HG03135 (cell line): ENCODE results near the gene LBP.
"Not testable (repeated sequence)": the region's sequence is repeated elsewhere in the genome, so short reads cannot be mapped to it uniquely, and the experiment has no call there.

Source experiments
- ATAC-seq: cut with Tn5 transposase; IDR thresholded peaks from one replicate; pipeline ENCODE4 v1.9.1; 2021; ENCODE audit warnings: mild to moderate bottlenecking, moderate library complexity; ENCODE audit not compliant: unreplicated experiment

Gene LBP

DNA sequence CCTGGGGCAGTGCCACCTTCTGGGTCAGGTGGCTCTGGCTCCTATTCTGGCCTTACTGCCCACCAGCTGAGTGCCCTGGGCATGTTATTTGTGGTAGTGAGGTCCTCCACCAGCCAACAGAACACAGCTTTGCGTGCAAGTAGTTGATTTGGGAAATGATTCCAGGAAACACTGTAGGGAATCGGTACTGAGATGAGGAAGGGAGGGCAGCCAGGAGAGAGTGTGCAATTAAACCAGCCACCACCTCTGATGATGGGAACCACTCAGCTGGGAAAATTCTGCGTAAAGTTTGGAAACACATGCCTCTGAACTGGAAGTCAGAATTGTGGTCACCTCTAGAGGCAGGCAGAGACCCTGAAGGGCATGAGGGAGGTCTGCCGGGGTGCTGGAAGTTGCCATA lies 459 bp downstream of the LBP start:
- ATAC-seq: no peak

DNA sequence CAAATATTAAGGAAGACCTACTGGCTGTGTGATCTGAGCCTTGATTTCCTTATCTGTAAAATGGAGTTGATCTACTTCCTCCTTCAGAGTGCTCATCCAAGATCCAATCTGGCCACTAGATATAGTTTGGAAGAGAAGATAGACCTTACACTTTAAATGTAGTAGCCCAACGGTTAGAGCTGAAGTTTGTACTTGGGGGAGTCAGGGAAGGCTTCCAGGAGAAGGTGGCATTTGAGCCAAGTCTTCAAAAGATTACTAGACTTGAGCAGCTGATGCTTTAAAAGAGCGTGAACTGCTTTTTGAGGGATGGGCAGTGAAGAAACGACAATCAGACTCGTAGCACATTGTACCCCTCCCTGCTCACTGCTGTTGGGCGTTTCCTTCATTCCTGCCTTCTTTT lies 3.6 kb downstream of the LBP start:
- ATAC-seq: no peak

DNA sequence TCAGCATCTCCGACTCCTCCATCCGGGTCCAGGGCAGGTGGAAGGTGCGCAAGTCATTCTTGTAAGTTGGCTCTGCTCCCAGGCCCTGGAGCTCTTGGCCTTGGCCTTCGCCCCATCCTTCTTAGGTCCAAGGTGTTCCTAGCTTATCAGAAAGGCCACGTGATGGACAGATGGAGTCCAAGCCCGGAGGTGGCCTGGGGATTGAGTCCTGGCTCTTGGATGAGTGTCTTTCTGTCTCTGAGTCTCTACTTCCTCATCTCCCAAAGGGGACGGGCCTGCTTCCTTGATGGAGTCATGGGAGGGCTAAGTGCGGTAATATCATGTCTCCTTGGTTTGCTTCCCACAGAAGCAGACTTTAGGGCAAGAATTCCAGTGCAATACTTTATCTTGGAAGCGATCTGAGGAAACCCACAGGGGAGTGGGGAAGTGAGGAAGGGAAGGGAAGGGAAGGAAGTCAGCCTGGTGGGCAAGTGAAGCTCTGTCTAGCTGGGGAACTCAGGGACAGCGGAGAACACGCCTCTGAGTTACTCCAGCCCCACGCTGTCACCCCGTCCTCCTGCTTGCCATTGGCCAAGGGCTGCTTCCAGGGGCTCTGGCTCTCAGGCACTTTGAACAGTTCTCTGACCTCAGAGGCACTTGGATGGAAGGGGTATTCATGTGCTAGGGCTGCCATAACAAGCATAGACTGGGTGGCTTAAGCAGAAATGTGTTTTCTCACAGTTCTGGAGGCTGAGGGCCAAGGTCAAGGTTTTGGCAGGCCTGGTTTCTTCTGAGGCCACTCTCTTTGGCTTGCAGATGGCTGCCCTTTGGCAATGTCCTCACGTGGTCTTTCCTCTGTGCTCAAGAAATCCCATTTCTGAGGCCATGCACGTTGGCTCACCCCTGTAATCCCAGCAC lies 4.8 kb downstream of the LBP start:
- no peak for ATAC-seq

DNA sequence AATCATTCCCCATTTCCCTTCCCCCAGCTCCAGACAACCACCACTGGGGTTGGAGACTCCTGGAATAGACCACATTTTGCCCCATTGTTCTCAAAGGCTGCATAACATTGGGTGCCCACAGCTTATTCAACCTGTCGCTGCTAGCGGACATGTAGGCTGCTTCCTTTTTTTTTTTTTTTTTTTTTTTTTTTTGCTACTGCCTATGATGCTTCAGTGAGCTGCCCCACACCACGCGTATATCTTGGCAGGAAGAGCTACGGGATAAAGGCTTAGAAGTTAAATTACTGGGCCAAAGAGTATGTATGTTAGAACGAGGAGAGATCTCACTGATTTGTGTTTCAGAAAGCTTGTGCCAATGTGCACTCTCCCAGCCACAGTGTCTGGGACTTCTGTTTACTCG lies 7.0 kb downstream of the LBP start:
- no peak for ATAC-seq

DNA sequence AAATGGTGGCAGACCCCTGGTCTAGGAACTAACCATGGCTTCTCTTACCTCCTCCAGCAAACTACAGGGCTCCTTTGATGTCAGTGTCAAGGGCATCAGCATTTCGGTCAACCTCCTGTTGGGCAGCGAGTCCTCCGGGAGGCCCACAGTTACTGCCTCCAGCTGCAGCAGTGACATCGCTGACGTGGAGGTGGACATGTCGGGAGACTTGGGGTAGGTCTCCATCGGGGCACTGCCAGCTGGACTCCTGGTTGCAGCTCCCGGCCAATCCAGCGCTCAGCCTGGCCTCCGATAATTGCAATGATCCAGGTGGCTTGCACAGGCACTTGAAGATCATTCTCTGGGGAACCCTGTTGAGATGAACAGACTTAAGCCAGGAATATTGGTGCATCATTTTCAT lies 7.9 kb downstream of the LBP start:
- ATAC-seq: no peak

DNA sequence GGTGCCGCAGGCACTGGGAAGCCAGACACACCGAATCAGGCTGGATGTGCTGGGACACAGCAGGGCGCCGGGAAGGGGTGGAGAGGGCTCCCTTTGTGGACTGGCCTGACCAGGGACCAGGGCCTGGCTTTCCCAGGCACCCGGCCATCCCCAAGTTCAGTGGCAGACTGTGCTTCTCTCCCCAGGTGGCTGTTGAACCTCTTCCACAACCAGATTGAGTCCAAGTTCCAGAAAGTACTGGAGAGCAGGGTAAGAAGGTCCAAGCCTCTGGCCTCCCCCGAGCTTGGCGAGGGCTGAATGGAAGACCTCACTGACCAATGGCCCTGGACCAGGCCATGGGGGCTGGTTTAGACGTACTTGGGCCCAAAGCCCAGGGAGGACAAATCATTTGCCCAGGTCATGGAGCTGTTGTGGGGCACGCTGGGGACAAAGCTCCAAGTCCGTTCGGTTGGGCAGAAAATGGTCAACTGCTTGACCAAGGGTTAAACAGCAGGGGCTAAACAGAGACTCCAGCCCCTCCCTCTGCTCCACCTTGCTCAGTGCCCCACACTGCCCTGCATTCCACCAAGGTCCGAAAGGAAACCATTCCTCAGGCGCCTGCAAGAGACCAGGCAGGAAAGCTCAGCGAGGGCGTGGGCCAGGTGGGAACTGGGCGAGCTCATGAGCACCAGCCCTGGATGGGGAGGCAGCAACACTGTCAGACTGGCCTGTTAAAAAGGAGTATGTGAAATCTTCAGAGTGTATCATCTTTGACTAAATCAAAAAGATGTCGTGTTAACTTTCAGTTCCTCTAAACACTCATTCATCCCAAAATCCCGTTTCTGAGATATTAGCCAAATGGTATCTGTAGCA lies 9.1 kb downstream of the LBP start:
- ATAC-seq: no peak

DNA sequence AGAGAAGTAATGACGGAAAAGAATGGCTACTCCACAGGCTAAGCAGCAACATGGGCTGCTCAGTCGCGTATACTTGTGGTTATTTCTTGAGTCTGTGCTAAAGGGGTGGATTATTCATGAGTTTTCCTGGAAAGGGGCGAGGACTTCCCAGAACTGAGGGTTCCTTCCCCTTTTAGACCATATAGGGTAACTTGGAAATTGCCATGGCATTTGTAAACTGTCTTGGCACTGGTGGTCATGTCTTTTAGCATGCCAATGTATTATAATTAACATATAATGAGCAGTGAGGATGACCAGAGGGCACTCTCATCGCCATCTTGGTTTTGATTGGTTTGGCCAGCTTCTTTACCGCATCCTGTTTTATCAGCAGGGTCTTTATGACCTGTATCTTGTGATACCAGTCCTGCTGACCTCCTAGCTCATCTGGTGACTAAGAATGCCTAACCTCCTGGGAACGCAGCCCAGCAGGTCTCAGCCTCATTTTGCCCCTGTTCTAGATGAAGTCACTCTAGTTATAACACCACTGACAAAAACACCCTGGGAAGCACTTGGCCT lies 11.4 kb downstream of the LBP start:
- no peak for ATAC-seq

DNA sequence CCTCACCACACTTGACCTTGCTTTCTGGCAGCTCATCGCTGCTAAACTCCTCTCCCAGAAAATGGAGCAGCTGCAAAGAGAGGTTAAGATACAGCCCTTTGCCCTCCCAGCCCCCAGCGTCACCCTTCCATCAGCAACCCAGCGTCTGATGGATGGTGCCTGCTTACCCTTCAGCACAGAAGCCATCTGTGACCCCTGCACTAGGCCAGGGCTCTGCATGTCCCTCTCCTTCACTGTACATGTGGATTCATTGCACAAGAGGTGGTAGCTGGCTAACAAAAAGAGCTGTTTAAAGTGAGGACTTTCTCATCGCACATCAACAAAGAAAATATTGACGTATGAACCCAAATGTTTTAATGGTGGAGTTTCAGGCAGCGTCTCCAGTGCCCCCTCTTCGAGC lies 12.3 kb downstream of the LBP start:
- ATAC-seq: no peak

DNA sequence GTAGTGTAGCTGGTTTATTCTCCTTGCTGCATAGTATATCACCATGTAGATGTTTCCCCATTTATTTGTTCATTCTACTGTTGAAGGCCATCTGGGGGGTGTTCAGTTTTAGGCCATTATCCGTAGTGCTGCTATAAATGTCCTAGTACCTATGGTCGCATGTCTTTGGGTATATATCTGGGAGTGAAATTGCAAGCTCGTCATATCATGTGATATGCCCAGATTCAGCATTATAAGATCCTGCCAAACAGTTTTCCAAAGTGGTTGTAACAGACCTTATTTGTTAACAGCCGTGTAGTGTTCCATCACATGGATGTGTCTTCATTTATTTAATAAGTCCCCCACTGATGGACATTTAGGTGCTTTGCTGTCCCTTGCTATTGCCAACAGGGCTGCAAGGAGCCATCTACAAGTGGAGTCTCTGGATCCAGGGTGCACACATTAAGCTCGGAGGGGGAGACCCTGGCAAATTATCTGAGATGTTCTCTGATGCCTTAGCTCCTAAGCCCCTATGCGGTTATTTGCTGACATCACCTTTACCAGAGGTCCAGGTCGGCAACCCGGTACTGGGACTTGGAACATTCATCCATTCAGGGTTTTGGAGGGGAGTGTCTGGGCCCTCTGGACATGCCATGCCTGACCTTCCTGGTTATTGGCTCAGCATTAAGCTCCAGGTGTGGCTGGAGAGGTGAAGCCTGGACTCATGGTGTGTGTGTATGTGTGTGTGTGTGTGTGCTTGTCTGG lies 16.9 kb downstream of the LBP start:
- ATAC-seq: no peak

DNA sequence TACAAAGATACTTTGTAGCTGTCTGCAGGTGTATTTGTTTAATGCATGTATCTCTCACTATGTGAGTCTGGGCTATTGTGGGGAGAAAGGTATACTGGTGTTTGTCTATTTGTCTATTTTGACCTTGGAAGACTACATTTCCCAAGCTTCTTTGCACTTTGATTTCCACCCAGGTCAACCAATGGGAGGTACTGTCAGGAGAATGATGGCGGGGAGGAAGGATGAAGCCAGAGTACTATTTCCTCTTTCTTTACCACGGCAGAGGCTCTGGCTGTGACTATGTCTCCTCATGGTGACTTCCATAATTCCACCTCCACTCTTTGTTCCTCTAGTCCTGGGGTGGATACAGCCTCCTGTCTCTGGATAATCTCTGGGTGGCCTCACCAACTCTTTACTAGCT lies 23.1 kb downstream of the LBP start:
- ATAC-seq: no peak

DNA sequence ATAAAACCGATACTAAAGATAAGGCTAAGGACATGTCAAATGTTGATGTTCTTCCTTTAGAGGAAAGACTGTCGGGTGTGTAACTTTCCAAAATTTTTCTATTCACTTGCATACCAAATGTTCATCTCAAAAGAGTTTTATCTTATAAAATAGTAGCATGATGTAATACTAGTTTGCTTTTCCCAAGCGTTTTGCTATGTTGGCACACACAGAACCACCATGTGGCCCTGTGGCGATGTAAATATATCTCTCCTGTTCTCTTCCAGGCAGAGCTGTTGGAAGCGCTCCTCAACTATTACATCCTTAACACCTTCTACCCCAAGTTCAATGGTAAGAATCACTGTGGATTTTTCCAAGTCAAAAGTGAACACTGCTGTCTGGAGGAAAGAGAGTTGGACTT lies 26.5 kb downstream of the LBP start:
- ATAC-seq: no peak

DNA sequence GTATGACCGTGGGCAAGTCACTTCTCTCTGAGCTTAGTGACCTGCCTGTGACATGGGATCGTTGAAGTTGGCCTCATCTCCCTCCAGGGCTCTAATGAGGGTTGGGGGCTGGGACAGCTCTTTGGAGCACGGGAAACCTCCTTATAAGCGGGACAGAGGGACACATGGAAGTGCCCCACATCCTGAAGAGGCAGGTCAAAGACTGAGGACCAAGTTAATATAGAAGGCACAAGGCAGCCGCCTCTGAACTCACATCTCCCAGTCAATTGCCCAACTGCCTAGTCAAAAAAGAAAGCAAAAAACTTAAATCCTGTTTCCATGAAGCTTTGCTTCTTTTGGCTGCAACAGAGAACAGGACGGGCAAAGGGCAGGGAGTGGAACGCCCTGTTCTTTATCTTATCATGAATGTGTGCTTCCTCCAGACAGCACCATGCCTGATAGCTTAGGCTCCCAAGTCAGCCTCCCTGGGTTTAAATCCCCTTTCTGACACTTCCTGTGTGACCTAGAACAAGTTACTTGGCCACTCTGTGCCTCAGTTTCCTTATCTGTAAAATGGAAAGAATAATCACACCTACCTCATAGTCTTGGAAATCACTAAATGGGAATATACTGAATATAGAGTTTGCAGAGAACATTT lies 27.1 kb downstream of the LBP start:
- ATAC-seq: no peak

DNA sequence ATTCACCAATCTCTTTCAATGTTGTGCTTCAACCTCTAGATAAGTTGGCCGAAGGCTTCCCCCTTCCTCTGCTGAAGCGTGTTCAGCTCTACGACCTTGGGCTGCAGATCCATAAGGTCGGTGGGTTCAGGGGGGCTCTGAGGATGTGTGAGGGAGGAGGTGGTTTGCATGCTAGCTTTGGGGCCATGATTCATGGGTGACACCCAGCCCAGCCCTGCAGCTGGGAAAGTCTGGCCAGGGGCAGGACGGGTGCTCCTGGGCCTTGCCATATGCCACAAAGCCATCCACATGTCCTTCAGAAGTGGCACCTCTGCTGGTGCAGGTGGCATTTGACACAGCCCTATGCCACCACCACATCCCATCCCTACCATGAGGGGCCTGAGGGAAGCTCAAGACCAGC lies 27.6 kb downstream of the LBP start:
- ATAC-seq: no peak

DNA sequence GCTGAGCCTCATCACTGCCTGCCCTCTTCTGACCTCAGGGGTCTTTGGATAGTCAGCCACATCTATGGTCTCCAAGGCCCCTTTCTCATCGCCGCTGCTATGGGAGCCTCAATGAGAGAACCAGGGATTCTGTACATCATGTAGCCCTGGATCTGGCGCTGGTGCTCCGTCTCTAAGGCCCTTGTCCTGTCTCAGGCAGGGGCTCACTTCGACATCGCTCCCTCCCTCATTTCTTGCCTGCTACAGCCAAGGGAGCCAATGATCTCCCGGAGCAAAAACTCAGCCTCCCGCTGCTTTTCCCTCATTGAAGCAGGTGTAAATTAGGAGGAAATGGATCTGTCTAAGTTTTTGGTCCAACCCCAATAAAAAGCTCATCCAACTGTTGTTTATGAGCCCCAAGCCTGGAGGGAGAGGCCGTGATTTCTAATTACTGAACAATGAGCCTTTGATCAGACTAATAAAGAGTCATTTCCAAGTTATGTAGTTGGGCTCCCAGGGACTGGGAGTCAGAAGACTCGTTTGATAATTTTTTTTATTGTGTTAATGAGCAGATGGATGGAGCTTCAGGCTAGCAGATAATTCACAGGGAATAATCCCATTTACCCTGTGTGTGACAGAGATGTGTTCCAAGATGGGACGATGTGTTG lies 30.9 kb downstream of the LBP start:
- ATAC-seq: no peak

DNA sequence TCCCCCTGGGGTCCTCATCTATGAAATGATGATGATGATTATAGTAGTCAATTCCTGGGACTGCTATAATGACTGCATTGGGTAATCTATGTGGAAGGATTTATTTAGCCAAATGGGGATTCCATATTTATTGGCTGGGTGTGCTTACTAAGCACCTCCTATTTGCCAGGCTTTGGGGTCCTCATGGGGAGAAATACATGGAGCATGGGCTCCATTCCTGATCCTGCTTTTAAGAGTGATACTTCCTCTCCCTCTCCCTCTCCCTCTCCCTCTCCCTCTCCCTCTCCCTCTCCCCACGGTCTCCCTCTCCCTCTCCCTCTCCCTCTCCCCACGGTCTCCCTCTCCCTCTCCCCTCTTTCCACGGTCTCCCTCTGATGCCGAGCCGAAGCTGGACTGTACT lies 31.6 kb downstream of the LBP start:
- ATAC-seq: not testable (repeated sequence)

DNA sequence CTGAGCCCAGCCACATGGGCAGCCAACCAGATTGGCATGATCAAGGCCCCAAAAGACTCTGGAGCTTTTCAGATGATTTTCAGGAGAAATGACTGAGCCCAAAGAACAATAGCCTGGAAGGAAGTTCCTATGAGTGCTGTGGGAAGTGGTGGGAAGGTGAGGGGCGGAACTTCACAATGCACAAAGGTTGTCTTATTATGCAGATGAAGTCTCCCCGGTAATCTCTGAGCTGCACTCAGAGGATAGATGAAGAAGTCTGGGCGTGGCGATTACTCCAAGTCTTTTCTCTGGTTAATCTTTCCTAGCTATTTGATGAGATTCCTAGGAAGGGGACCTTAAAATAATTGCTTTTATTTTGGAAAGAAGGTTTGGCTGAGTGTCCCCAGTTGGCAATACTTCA lies 36.9 kb downstream of the LBP start:
- ATAC-seq: no peak

DNA sequence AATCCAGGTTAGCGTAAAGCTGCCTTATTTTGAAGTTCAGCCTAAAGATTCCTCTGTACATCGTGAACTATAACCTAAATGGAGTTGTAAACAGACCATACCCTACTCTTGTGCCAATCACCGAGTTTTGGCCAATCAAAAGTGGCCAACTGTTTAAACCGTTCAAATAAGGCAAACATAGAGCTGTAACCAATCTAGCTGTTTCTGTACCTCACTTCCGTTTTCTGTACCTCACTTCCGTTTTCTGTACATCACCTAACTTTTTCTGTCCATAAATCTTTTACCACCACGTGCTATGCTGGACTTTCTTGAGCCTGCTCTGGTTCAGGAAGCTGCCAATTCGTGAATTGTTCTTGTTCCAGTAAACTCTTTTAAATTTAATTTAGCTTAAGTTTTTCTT lies 39.7 kb downstream of the LBP start:
- ATAC-seq: no peak

DNA sequence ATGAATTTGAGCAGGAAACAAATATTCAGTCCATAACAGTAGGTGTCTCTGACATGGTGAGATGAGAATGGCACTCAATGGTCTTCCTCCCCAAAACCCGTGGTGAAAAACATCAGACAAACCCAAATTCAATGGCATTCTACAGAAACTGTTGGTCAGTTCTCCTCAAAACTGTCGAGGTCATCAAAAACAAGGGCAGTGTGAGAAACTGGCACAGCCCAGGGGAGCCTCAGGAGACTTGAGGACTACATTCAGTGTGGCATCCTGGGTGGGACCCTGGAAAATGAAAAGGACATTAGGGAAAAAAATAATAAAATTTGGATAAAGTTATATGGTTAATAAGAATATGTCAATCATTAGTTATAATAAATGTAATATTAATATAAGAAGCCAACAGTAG lies 40.6 kb downstream of the LBP start:
- ATAC-seq: no peak

DNA sequence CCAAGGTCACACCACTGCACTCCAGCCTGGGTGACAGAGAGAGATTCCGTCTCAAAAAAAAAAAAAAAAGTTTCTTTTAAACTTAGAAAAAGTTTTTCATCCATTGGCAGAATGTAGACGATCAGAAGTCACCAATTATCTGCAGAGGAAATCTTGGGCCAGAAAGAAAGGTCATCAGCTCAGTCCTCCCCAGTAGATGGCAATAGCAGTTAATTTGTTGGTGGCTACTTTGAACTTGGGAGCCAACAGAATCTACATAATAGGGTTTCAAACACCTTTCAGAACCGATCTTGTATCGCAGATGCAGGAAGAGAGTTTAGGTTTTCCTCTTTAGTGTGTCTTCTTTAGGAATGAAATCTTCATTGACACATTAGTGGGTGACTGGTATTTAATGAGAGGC lies 41.7 kb downstream of the LBP start:
- ATAC-seq: no peak

DNA sequence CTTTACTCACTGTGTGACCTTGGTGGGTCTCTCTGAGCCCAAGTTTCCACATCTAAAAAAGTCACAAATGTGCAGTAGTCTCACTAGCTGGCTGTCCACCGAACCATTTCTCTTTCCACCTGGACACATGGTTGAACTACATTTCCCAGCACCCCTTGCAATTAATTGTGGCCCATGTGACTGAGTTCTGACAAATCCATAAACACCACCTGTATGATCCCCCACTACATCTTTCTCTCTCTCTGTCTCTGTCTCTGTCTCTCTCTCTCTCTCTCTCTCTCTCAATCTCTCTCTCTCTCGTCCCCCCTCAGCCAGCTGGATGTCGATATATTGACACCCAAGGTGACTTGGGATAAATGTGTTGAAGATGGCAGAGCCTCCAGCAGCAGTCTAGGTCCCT lies 46.1 kb downstream of the LBP start:
- ATAC-seq: no peak
